Measurements from ENCODE around the gene AJM1.

The AJM1 gene

DNA sequence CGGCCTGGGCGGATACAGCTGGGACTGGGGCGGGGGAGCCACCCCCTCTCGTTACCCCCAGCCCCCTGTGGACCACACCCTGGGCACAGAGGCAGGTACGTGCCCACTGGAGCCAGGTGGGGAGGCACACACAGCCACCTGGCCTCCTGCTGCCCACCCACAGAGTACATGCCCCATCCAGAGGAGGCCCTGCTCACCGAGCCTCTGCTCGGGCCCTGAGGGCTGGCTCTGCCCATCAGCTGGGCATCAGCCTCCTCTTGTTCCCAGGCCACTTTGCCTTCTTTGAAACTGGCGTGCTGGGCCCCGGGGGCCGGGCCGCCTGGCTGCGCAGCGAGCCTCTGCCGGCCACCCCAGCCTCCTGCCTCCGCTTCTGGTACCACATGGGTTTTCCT, 16.2 kb downstream of the AJM1 start:
- no peak for TF ChIP-seq POLR2AphosphoS5 (IDR thresholded peaks at IDR 0.05; ENCODE audit: low read depth)
- no peak for TF ChIP-seq GABPA (IDR thresholded peaks at IDR 0.05; ENCODE audit: low read depth)
- TF ChIP-seq CTCF (IDR thresholded peaks at IDR 0.05; ENCODE audit: insufficient read depth, low read length): no peak
- TF ChIP-seq, protein P1, sequence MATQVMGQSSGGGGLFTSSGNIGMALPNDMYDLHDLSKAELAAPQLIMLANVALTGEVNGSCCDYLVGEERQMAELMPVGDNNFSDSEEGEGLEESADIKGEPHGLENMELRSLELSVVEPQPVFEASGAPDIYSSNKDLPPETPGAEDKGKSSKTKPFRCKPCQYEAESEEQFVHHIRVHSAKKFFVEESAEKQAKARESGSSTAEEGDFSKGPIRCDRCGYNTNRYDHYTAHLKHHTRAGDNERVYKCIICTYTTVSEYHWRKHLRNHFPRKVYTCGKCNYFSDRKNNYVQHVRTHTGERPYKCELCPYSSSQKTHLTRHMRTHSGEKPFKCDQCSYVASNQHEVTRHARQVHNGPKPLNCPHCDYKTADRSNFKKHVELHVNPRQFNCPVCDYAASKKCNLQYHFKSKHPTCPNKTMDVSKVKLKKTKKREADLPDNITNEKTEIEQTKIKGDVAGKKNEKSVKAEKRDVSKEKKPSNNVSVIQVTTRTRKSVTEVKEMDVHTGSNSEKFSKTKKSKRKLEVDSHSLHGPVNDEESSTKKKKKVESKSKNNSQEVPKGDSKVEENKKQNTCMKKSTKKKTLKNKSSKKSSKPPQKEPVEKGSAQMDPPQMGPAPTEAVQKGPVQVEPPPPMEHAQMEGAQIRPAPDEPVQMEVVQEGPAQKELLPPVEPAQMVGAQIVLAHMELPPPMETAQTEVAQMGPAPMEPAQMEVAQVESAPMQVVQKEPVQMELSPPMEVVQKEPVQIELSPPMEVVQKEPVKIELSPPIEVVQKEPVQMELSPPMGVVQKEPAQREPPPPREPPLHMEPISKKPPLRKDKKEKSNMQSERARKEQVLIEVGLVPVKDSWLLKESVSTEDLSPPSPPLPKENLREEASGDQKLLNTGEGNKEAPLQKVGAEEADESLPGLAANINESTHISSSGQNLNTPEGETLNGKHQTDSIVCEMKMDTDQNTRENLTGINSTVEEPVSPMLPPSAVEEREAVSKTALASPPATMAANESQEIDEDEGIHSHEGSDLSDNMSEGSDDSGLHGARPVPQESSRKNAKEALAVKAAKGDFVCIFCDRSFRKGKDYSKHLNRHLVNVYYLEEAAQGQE (IDR thresholded peaks at IDR 0.05; ENCODE audit: insufficient replicate concordance, low read depth): no peak
- TF ChIP-seq SPI1 (IDR thresholded peaks at IDR 0.05; ENCODE audit: borderline replicate concordance, low read depth): no peak
- DNase-seq (ENCODE audit: low read depth in 1 of 2, low spot score in 1 of 2): no peak
- Histone ChIP-seq H3K27ac (replicated peaks) (no peak overlapping the region), H3K4me3 (replicated peaks; ENCODE audit: insufficient read depth, low read length) (no peak overlapping the region), H3K27me3 (ENCODE audit: insufficient read depth, poor library complexity, severe bottlenecking) (no peaks in the 10 kb centered on the region)

- H3K27ac ChIP-seq (replicated peaks): no peak overlapping the region
- TF ChIP-seq CTCF (IDR thresholded peaks at IDR 0.05; ENCODE audit: insufficient read depth, low read length) (no peak), SPI1 (IDR thresholded peaks at IDR 0.05; ENCODE audit: borderline replicate concordance, low read depth) (no peak), GABPA (IDR thresholded peaks at IDR 0.05; ENCODE audit: low read depth) (no peak), POLR2AphosphoS5 (IDR thresholded peaks at IDR 0.05; ENCODE audit: low read depth) (no peak)
- TF ChIP-seq, protein P1 (IDR thresholded peaks at IDR 0.05; ENCODE audit: insufficient replicate concordance, low read depth): no peak
- no peak for DNase-seq (ENCODE audit: low read depth in 1 of 2, low spot score in 1 of 2)
- no peak overlapping the region for H3K4me3 ChIP-seq (replicated peaks; ENCODE audit: insufficient read depth, low read length)
- H3K27me3 ChIP-seq (ENCODE audit: insufficient read depth, poor library complexity, severe bottlenecking): no peaks in the 10 kb centered on the region
Measured at GRCh38 chr9:136858844-136859757, 16.8 kb downstream of the AJM1 start.

DNA sequence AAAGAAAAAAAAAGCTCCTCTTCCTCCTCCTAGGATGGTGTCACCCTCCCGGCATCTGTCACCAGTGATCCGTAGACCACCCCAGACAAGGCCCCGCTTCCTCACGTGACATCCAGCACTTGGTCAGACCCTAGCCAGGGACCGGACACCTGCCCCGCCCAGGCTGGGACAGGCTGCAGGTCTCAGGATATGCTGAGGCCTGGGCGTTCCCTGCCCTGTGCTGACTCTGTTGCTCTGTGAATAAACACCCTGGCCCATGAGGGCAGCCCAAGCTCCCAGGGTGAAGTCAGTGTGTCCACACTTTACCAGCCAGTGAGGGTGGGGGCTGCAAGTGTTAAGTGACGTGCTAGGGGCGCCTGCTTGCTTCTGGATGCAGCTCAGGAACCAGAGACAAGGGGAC, 18.3 kb downstream of the AJM1 start:
- Histone ChIP-seq H3K4me3 (replicated peaks; ENCODE audit: insufficient read depth, low read length) (no peak overlapping the region), H3K27ac (replicated peaks) (no peak overlapping the region), H3K27me3 (ENCODE audit: insufficient read depth, poor library complexity, severe bottlenecking) (no peaks in the 10 kb centered on the region)
- TF ChIP-seq POLR2AphosphoS5 (IDR thresholded peaks at IDR 0.05; ENCODE audit: low read depth) (no peak), SPI1 (IDR thresholded peaks at IDR 0.05; ENCODE audit: borderline replicate concordance, low read depth) (no peak), CTCF (IDR thresholded peaks at IDR 0.05; ENCODE audit: insufficient read depth, low read length) (no peak), GABPA (IDR thresholded peaks at IDR 0.05; ENCODE audit: low read depth) (no peak)
- TF ChIP-seq, protein P1 (IDR thresholded peaks at IDR 0.05; ENCODE audit: insufficient replicate concordance, low read depth): no peak
- DNase-seq (ENCODE audit: low read depth in 1 of 2, low spot score in 1 of 2): no peak
